B cell (primary cell): ENCODE measurements around the gene KPNA5. TPM values are rescaled to one million over a fixed set of nuclear protein-coding genes. Genes with fewer than 3 reads are reported as not detected.

Experiments
- ATAC-seq: fragments of 200-7000 bp; cut with Tn5 transposase; one replicate; pipeline ENCODE4 v1.10.0; 2021; ENCODE audit warnings: low read depth, mild to moderate bottlenecking, moderate number of reproducible peaks, moderate library complexity
- CTCF ChIA-PET: fragments of 350-600 bp; sonication (Branson Sonifier 250); formaldehyde crosslinking; loops from one replicate; lab custom pipeline; 2021; ENCODE audit warnings: antibody characterized with exemption, inconsistent platforms; lab: Charles Lee
- POLR2A ChIA-PET: fragments of 350-600 bp; sonication (Branson Sonifier 250); formaldehyde crosslinking; loops from one replicate; lab custom pipeline; 2021; ENCODE audit warnings: antibody characterized with exemption; lab: Charles Lee
- DNase-seq: peaks from one replicate; pipeline ENCODE4 v3.0.0; 2013
- H2AFZ ChIP-seq: 2 replicates; pipeline ENCODE4 v1.6.1; 2012; ENCODE audit warnings: mild to moderate bottlenecking, low read depth, low read length; ENCODE audit not compliant: insufficient read depth, poor library complexity, severe bottlenecking
- H3K27ac ChIP-seq, 2 donors: 1 replicate in 1 of 2; 2 replicates in 1 of 2; pipeline ENCODE4 v1.5.1; 2012 to 2013; ENCODE audit warnings: low read length in 2 of 2, mild to moderate bottlenecking in 2 of 2, moderate library complexity in 1 of 2
- H3K27me3 ChIP-seq, 4 experiments: fragments of 200-600 bp in 1 of 4; sonication (generic) in 1 of 4; replicated peaks in 1 of 4; 1 replicate in 2 of 4; 2 replicates in 2 of 4; pipeline versions ENCODE4 v1.6.1 to v1.7.0; 2013 to 2016; ENCODE audit warnings: low read length in 3 of 4, mild to moderate bottlenecking in 2 of 4, mixed read lengths in 1 of 4, moderate library complexity in 1 of 4; ENCODE audit not compliant: insufficient read depth in 4 of 4, control insufficient read depth in 3 of 4; ENCODE audit errors: control extremely low read depth in 1 of 4
- H3K36me3 ChIP-seq, 2 experiments: replicated peaks in 1 of 2; 1 replicate in 1 of 2; 2 replicates in 1 of 2; pipeline versions ENCODE4 v1.6.1 to v1.7.1; 2013; ENCODE audit warnings: low read length in 1 of 2; ENCODE audit not compliant: insufficient read depth in 2 of 2, control insufficient read depth in 1 of 2; ENCODE audit errors: control extremely low read depth in 1 of 2, extremely low read depth in 1 of 2
- H3K4me1 ChIP-seq, 2 donors: fragments of 200-600 bp in 1 of 2; sonication (generic) in 1 of 2; 1 replicate in 1 of 2; 2 replicates in 1 of 2; pipeline versions ENCODE4 v1.5.1 to v1.6.1; 2013 to 2017; ENCODE audit warnings: low read length in 2 of 2; ENCODE audit not compliant: control insufficient read depth in 2 of 2, insufficient read depth in 2 of 2
- H3K4me2 ChIP-seq: replicated peaks from 2 replicates; pipeline ENCODE3; 2012; ENCODE audit warnings: mild to moderate bottlenecking, low read depth, low read length; ENCODE audit not compliant: poor library complexity, severe bottlenecking
- H3K4me3 ChIP-seq, 5 experiments: fragments of 200-600 bp in 1 of 5; sonication (generic) in 1 of 5; 1 replicate in 3 of 5; 2 replicates in 2 of 5; pipeline versions ENCODE4 v1.5.1 to v1.7.0; 2011 to 2016; ENCODE audit warnings: low read length in 4 of 5, mild to moderate bottlenecking in 4 of 5, low read depth in 2 of 5, control low read depth in 1 of 5, moderate library complexity in 1 of 5; ENCODE audit not compliant: insufficient read depth in 1 of 5; ENCODE audit errors: control extremely low read depth in 1 of 5, extremely low read depth in 1 of 5
- H3K79me2 ChIP-seq: fragments of 200-600 bp; sonication (generic); one replicate; pipeline ENCODE4 v1.6.0; 2016; ENCODE audit warnings: low read length; ENCODE audit not compliant: control insufficient read depth, insufficient read depth
- H3K9ac ChIP-seq: fragments of 200-600 bp; sonication (generic); 2 replicates; pipeline ENCODE4 v1.6.1; 2017; ENCODE audit warnings: mild to moderate bottlenecking, low read length, moderate library complexity
- H3K9me3 ChIP-seq, 3 donors: one replicate each; pipeline versions ENCODE4 v1.6.1 to v1.7.1; 2013; ENCODE audit warnings: low read length in 2 of 3; ENCODE audit not compliant: control insufficient read depth in 2 of 3, insufficient read depth in 1 of 3; ENCODE audit errors: control extremely low read depth in 1 of 3
- H4K20me1 ChIP-seq: 2 replicates; pipeline ENCODE4 v1.6.0; 2012; ENCODE audit warnings: mild to moderate bottlenecking, low read length; ENCODE audit not compliant: insufficient read depth, control insufficient read depth, poor library complexity, severe bottlenecking
- H3K27ac Mint-ChIP-seq: one replicate; pipeline ENCODE4 v1.8.0; 2021; ENCODE audit warnings: mixed read lengths
- H3K27me3 Mint-ChIP-seq: one replicate; pipeline ENCODE4 v1.8.0; 2021; ENCODE audit warnings: mixed read lengths
- H3K4me1 Mint-ChIP-seq: one replicate; pipeline ENCODE4 v1.8.0; 2021; ENCODE audit warnings: mixed read lengths
- H3K4me3 Mint-ChIP-seq: one replicate; pipeline ENCODE4 v1.8.0; 2021; ENCODE audit warnings: mixed read lengths
- H3K9me3 Mint-ChIP-seq: one replicate; pipeline ENCODE4 v1.8.0; 2022; ENCODE audit warnings: mixed read lengths; ENCODE audit not compliant: insufficient read depth
- CTCF ChIP-seq: fragments of 200-600 bp; IDR thresholded peaks from one replicate; pipeline ENCODE4 v1.8.0; 2022; ENCODE audit warnings: antibody characterized with exemption, mild to moderate bottlenecking
- EZH2 ChIP-seq: IDR thresholded peaks from 2 replicates; pipeline ENCODE4 v1.6.1; 2012; ENCODE audit warnings: borderline replicate concordance, low read depth, mild to moderate bottlenecking, moderate library complexity, low read length; ENCODE audit not compliant: insufficient read depth, poor library complexity, severe bottlenecking
- WGBS: methylation state at CpG from one replicate; pipeline ENCODE4 v1.1.5; 2013; ENCODE audit warnings: missing lambda C conversion rate; ENCODE audit not compliant: insufficient coverage; 5-methylcytosine and 5-hydroxymethylcytosine counted together
- intact Hi-C: fragments of 100-400 bp; cut with micrococcal nuclease; formaldehyde crosslinking; loops from one replicate; pipeline ENCODE4 v1.10.0; 2022
- polyA plus RNA-seq: library from polyadenylated mRNA; depleted of rRNA; stranded (reverse); fragments of >200 nt; gene quantifications from 2 replicates; pipeline ENCODE4 v1.2.3, GENCODE V29; 2012
- total RNA-seq, 2 donors: library from RNA; stranded (reverse); fragments of 120-200 nt in 1 of 2; gene quantifications; 1 replicate in 1 of 2; 2 replicates in 1 of 2; pipeline versions ENCODE4 v1.2.3 to v1.2.4, GENCODE V29; 2013 to 2022

The KPNA5 gene
- total and polyA plus RNA-seq, 2 donors (not counting 1 experiment from before 2014, with no cell fraction given) = 6.9 to 41.7 TPM

GRCh38 chr6:116631379-116631990, 49.5 kb upstream of the KPNA5 start:
- CTCF ChIA-PET = interaction anchor here (0.7 kb wide), 1 partner anchor 215 kb away, joined by 3 read pairs; no protein-coding TSS in a partner anchor
- ATAC-seq = peak; percentile 47

More at GRCh38 chr6:116631379-116631990, 49.5 kb upstream of the KPNA5 start:
- Histone ChIP-seq H4K20me1 (no peaks in the 10 kb centered on the region), H3K4me2 (no peak overlapping the region), H3K27ac (no peak overlapping the region), H3K27me3 (no peaks in the 10 kb centered on the region), H3K36me3 (peaks cover 4 to 17% of the 10 kb centered on the region in 2 experiments), H3K4me1 (peaks cover 6 to 16% of the 10 kb centered on the region in 2 donors), H3K9me3 (no peaks in the 10 kb centered on the region), H3K9ac (peak overlapping the region; percentile 2), H2AFZ (no peak overlapping the region), H3K4me3 (no peak overlapping the region), H3K79me2 (no peaks in the 10 kb centered on the region)
- no peaks in the 10 kb centered on the region for H3K27me3 Mint-ChIP-seq
- POLR2A ChIA-PET = no interaction called here
- no peak for TF ChIP-seq EZH2
- no peak for TF ChIP-seq CTCF
- H3K9me3 Mint-ChIP-seq = no peaks in the 10 kb centered on the region
- WGBS = 11% methylated on average over 4 of the region's 5 CpGs
- peak overlapping the region; percentile 29 for H3K4me3 Mint-ChIP-seq
- peak; percentile 40 for DNase-seq
- intact Hi-C loops = no loop called here
- peaks cover 20% of the 10 kb centered on the region for H3K4me1 Mint-ChIP-seq
- peak overlapping the region; percentile 72 for H3K27ac Mint-ChIP-seq
